Right lobe of liver (tissue), 6 donors: ENCODE measurements around the gene TOMM34. TPM values are rescaled to one million over a fixed set of nuclear protein-coding genes. Genes with fewer than 3 reads are reported as not detected.
A peak's percentile ranks its signal among the peaks of the same experiment; 100 is the strongest.

Source experiments
- ATAC-seq, 4 donors: fragments of 200-7000 bp; cut with Tn5 transposase; one replicate each; pipeline ENCODE4 v1.9.1; 2020; ENCODE audit warnings: mild to moderate bottlenecking in 4 of 4, moderate library complexity in 4 of 4
- DNase-seq, 3 donors: peaks; one replicate each; pipeline ENCODE4 v3.0.0-alpha.2; 2020
- H3K27ac ChIP-seq, 3 donors: fragments of 200-600 bp; one replicate each; pipeline ENCODE4 v1.8.0; 2022
- H3K27me3 ChIP-seq, 2 donors: fragments of 200-600 bp; one replicate each; pipeline ENCODE4 v1.8.0; 2022
- H3K36me3 ChIP-seq, 4 donors: fragments of 200-600 bp; sonication (generic) in 1 of 4; one replicate each; pipeline versions ENCODE4 v1.5.1 to v1.8.0; 2017 to 2022; ENCODE audit warnings: control low read depth in 1 of 4
- H3K4me1 ChIP-seq, 4 donors: fragments of 200-600 bp; sonication (generic) in 1 of 4; one replicate each; pipeline versions ENCODE4 v1.5.1 to v1.8.0; 2017 to 2022; ENCODE audit warnings: control low read depth in 1 of 4
- H3K4me3 ChIP-seq, 3 donors: fragments of 200-600 bp; one replicate each; pipeline ENCODE4 v1.8.0; 2022
- H3K9me3 ChIP-seq, 4 donors: fragments of 200-600 bp; sonication (generic) in 1 of 4; one replicate each; pipeline versions ENCODE4 v1.5.1 to v1.8.0; 2017 to 2022; ENCODE audit warnings: control low read depth in 1 of 4
- CTCF ChIP-seq, 4 donors: fragments of 200-600 bp in 3 of 4; fragments of 450-650 bp in 1 of 4; IDR thresholded peaks; one replicate each; pipeline versions ENCODE4 v1.5.1 to v1.8.0; 2016 to 2022; ENCODE audit warnings: antibody characterized with exemption in 4 of 4, mild to moderate bottlenecking in 2 of 4
- POLR2A ChIP-seq: fragments of 450-650 bp; IDR thresholded peaks from one replicate; pipeline ENCODE4 v1.6.1; 2017; ENCODE audit warnings: antibody characterized with exemption, mild to moderate bottlenecking
- WGBS: methylation state at CpG from one replicate; pipeline ENCODE4 v1.1.6; 2018; ENCODE audit warnings: low coverage, low lambda C conversion rate; ENCODE audit not compliant: insufficient coverage; ENCODE audit errors: missing lambda C conversion rate; 5-methylcytosine and 5-hydroxymethylcytosine counted together
- intact Hi-C, 2 donors: fragments of 100-400 bp; cut with DNase I; formaldehyde crosslinking; loops; one replicate each; pipeline versions ENCODE4 v1.11.2 to v1.14.1; 2022
- long read RNA-seq: library from polyadenylated mRNA; unstranded; transcript quantifications from one replicate; pipeline ENCODE4 v2.0.0, GENCODE V29; 2019
- total RNA-seq, 6 experiments: library from RNA; depleted of rRNA in 2 of 6; stranded (reverse); fragments of >200 nt in 2 of 6; fragmentation: NEBNext Ultra II Directional in 3 of 6; extraction: Animal tissue kit (Norgen Biotek cat#: 25700) in 3 of 6; gene quantifications; one replicate each; pipeline versions ENCODE4 v1.1.0 to v1.2.4, GENCODE V29; 2016 to 2023
- donor health status: DM: no; HTN: yes; CAD: no.
- donor health status: DM: no; HTN: no; CAD: no.
- donor health status: DM: no; HTN: no; CAD: no.
- donor health status: DM: no; HTN: yes; CAD: no.
- donor health status: DM: no; HTN: yes; CAD: no.

Gene TOMM34, protein sequence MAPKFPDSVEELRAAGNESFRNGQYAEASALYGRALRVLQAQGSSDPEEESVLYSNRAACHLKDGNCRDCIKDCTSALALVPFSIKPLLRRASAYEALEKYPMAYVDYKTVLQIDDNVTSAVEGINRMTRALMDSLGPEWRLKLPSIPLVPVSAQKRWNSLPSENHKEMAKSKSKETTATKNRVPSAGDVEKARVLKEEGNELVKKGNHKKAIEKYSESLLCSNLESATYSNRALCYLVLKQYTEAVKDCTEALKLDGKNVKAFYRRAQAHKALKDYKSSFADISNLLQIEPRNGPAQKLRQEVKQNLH
- total RNA-seq = 10 to 100 TPM in 3 of 6 experiments, 1 to 10 TPM in 3; 6.7 to 17.7 (median 10.0) TPM
- long read RNA-seq, transcript TOMM34-201 (7 exons, 2,062 nt) = major isoform, 7 of 7 reads
- long read RNA-seq, partial matches to known transcripts = 0 of 7 reads
- long read RNA-seq, other reads (novel, unspliced or antisense) = 0 of 7 reads

- peak within 1 kb of the TSS; percentile 21 to 58 (median 50) for H3K27ac ChIP-seq
- peak; percentile 97 to 98 (median 97) for DNase-seq
- H3K36me3 ChIP-seq = peaks cover 0 to 10% (median 3%) of the 10 kb centered on the region in 4 donors
- no peaks in the 10 kb centered on the region for H3K27me3 ChIP-seq
- TF ChIP-seq POLR2A (peak; percentile 90), CTCF (IDR thresholded peaks at IDR 0.05) (no peak)
- intact Hi-C loops = no loop called here
- WGBS = 0% methylated on average over 12 of the region's 60 CpGs
- peaks cover 0 to 8% (median 0%) of the 10 kb centered on the region in 4 donors for H3K4me1 ChIP-seq
- H3K4me3 ChIP-seq = peak within 1 kb of the TSS; percentile 85 to 91 (median 91)
- no peaks in the 10 kb centered on the region for H3K9me3 ChIP-seq
- peak; percentile 99 to 100 (median 99) for ATAC-seq
Observed at GRCh38 chr20:44960103-44960852, at the start of gene TOMM34. Gene TOMM34, minus strand, starts transcription at chr20:44960397. Its CDS starts 64 bp downstream, at chr20:44960333.

- Histone ChIP-seq H3K4me3 (no peak overlapping the region), H3K4me1 (peaks cover 0 to 5% (median 0%) of the 10 kb centered on the region in 4 donors), H3K27ac (no peak overlapping the region), H3K27me3 (no peaks in the 10 kb centered on the region), H3K36me3 (peaks cover 0 to 19% (median 0%) of the 10 kb centered on the region in 4 donors), H3K9me3 (no peaks in the 10 kb centered on the region)
- TF ChIP-seq CTCF (IDR thresholded peaks at IDR 0.05) (no peak), POLR2A (no peak)
- ATAC-seq = no peak
- intact Hi-C loops = no loop called here
- DNase-seq = no peak
Observed at GRCh38 chr20:45008521-45009049, 48.4 kb upstream of the TOMM34 start.

DNA sequence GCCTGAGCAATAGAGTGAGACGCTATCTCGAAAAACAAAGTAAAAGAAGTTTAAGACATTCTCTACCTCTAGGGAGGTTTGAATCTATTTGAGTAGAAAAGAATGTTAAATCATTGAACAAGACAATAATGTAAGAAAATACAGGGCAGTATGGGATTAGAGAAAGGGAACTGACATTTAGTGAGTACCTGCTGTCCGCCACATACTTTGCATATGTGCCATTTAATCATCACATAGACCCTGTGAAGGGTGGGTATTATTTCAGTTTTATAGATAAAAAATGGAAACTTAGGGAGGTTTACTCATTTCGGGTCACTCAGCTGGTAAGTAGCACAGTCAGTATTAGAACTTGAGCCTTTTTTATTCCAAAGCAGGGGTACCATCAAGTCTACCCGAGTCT, 37.5 kb upstream of the TOMM34 start:
- H3K9me3 ChIP-seq = no peaks in the 10 kb centered on the region
- no peaks in the 10 kb centered on the region for H3K4me1 ChIP-seq
- no peak overlapping the region for H3K4me3 ChIP-seq
- H3K27me3 ChIP-seq = no peaks in the 10 kb centered on the region
- H3K27ac ChIP-seq = no peak overlapping the region
- intact Hi-C loops = no loop called here
- DNase-seq (no peak), ATAC-seq (no peak)
- 90% methylated on average over 5 of the region's 5 CpGs for WGBS
- peaks cover 0 to 41% (median 6%) of the 10 kb centered on the region in 4 donors for H3K36me3 ChIP-seq
- no peak for TF ChIP-seq POLR2A
- no peak for TF ChIP-seq CTCF (IDR thresholded peaks at IDR 0.05)

DNA sequence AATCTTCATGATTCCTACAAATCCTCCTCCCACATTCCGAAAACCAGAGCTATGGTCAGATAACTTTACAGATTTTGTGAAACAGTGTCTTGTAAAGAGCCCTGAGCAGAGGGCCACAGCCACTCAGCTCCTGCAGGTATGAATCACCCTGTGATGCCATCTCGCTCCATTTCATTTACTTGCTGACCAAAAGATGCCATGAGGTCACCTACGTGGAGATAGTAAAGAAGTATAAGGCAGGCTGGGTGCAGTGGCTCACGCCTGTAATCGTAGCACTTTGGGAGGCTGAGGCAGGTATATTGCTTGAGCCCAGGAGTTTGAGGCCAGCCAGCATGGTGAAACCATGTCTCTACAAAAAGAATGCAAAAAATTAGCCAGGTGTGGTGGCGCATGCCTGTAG, 37.0 kb upstream of the TOMM34 start:
- TF ChIP-seq POLR2A (no peak), CTCF (IDR thresholded peaks at IDR 0.05) (no peak)
- ATAC-seq (no peak), DNase-seq (no peak)
- Histone ChIP-seq H3K4me3 (no peak overlapping the region), H3K27me3 (no peaks in the 10 kb centered on the region), H3K27ac (no peak overlapping the region), H3K36me3 (peaks cover 0 to 41% (median 6%) of the 10 kb centered on the region in 4 donors), H3K9me3 (no peaks in the 10 kb centered on the region), H3K4me1 (no peaks in the 10 kb centered on the region)
- 89% methylated on average over 6 of the region's 6 CpGs for WGBS
- intact Hi-C loops = no loop called here
